HCT116 (cell line): Measurements from ENCODE around the gene LAIR1. TPM values are rescaled to one million over a fixed set of nuclear protein-coding genes. Genes with fewer than 3 reads are reported as not detected.

Experiments used
- ATAC-seq: fragments of 200-7000 bp; cut with Tn5 transposase; 2 replicates; pipeline ENCODE4 v1.9.1; 2020; ENCODE audit warnings: mild to moderate bottlenecking, moderate library complexity
- BruUV-seq: library from RNA; stranded (reverse); fragments of 400-500 nt; replicated peaks from 2 replicates; lab custom pipeline; 2021; lab: Mats Ljungman, UMichigan
- CTCF ChIA-PET: fragments of 300-600 bp; sonication (Branson Sonifier 250); formaldehyde crosslinking; loops from one replicate; lab custom pipeline; 2021; ENCODE audit warnings: antibody characterized with exemption; lab: Charles Lee
- POLR2A ChIA-PET: fragments of 300-600, 350-600 bp; sonication (Branson Sonifier 250); formaldehyde crosslinking; loops from one replicate; lab custom pipeline; 2021; ENCODE audit warnings: antibody characterized with exemption; lab: Charles Lee
- RAD21 ChIA-PET, 2 experiments: fragments of 300-600 bp; sonication (Branson Sonifier 250); formaldehyde crosslinking; loops; one replicate each; lab custom pipeline; 2023; ENCODE audit warnings: low total read pairs in 2 of 2; ENCODE audit not compliant: uncharacterized antibody in 2 of 2, unreplicated experiment in 2 of 2, low non-redundant PET in 1 of 2; lab: Charles Lee
- DNase-seq: peaks from one replicate; pipeline ENCODE4 v3.0.0-alpha.2; 2010; ENCODE audit warnings: low read depth, low spot score
- H2AFZ ChIP-seq: fragments of 200-600 bp; shearing (Covaris generic), sonication (generic); 2 replicates; pipeline ENCODE4 v1.6.1; 2017; ENCODE audit warnings: low read depth, mixed run types, mixed read lengths, antibody characterized with exemption, low read length; ENCODE audit not compliant: poor library complexity, severe bottlenecking
- H3K27ac ChIP-seq: 2 replicates; pipeline ENCODE4 v1.5.1; 2012; ENCODE audit warnings: low read depth, low read length
- H3K27me3 ChIP-seq: fragments of 200-600 bp; sonication (generic); 2 replicates; pipeline ENCODE4 v1.6.1; 2016; ENCODE audit warnings: mixed run types, low read length, mixed read lengths; ENCODE audit not compliant: insufficient read depth
- H3K36me3 ChIP-seq, 2 experiments: fragments of 200-500 bp in 1 of 2; fragments of 200-600 bp in 1 of 2; sonication (Bioruptor generic) in 1 of 2; sonication (generic) in 1 of 2; 2 replicates each; pipeline versions ENCODE4 v1.5.1 to v1.6.1; 2014 to 2016; ENCODE audit warnings: low read length in 2 of 2, inconsistent platforms in 1 of 2, mixed read lengths in 1 of 2, mixed run types in 1 of 2; ENCODE audit not compliant: insufficient read depth in 2 of 2, control insufficient read depth in 1 of 2
- H3K4me1 ChIP-seq, 2 experiments: fragments of 200-600 bp in 1 of 2; sonication (generic) in 1 of 2; 2 replicates each; pipeline versions ENCODE4 v1.5.1 to v1.6.1; 2012 to 2017; ENCODE audit warnings: low read length in 2 of 2, inconsistent platforms in 1 of 2, mild to moderate bottlenecking in 1 of 2, mixed read lengths in 1 of 2, mixed run types in 1 of 2, moderate library complexity in 1 of 2; ENCODE audit not compliant: insufficient read depth in 2 of 2, control insufficient read depth in 1 of 2
- H3K4me2 ChIP-seq: fragments of 200-600 bp; sonication (generic); 2 replicates; pipeline ENCODE4 v1.6.1; 2017; ENCODE audit warnings: mixed run types, low read length, mixed read lengths
- H3K4me3 ChIP-seq, 2 experiments: fragments of 200-600 bp in 1 of 2; sonication (generic) in 1 of 2; replicated peaks in 1 of 2; 2 replicates each; pipeline ENCODE4 v1.5.1; 2011 to 2016; ENCODE audit warnings: low read length in 2 of 2, control low read depth in 1 of 2, low read depth in 1 of 2, mild to moderate bottlenecking in 1 of 2, mixed read lengths in 1 of 2, mixed run types in 1 of 2
- H3K79me2 ChIP-seq: fragments of 200-600 bp; sonication (generic); 2 replicates; pipeline ENCODE4 v1.6.1; 2017; ENCODE audit warnings: mild to moderate bottlenecking, mixed run types, low read length, moderate library complexity, mixed read lengths; ENCODE audit not compliant: insufficient read depth
- H3K9ac ChIP-seq: fragments of 200-600 bp; sonication (generic); 2 replicates; pipeline ENCODE4 v1.6.1; 2016; ENCODE audit warnings: low read length, mixed read lengths
- H3K9me2 ChIP-seq: fragments of 200-600 bp; sonication (generic), shearing (Covaris generic); 2 replicates; pipeline ENCODE4 v1.6.1; 2017; ENCODE audit warnings: mixed run types, mild to moderate bottlenecking, moderate library complexity; ENCODE audit not compliant: insufficient read depth
- H3K9me3 ChIP-seq, 2 experiments: fragments of 200-500 bp in 1 of 2; fragments of 200-600 bp in 1 of 2; sonication (Bioruptor generic) in 1 of 2; sonication (generic) in 1 of 2; 2 replicates each; pipeline ENCODE4 v1.6.1; 2014 to 2017; ENCODE audit warnings: low read length in 2 of 2, mixed read lengths in 2 of 2, inconsistent platforms in 1 of 2, low read depth in 1 of 2, mild to moderate bottlenecking in 1 of 2, mixed run types in 1 of 2, moderate library complexity in 1 of 2; ENCODE audit not compliant: control insufficient read depth in 1 of 2, insufficient read depth in 1 of 2
- H4K20me1 ChIP-seq: fragments of 200-600 bp; sonication (generic), shearing (Covaris generic); 2 replicates; pipeline ENCODE4 v1.6.1; 2017; ENCODE audit warnings: mixed run types, mild to moderate bottlenecking, moderate library complexity; ENCODE audit not compliant: insufficient read depth
- CBX3 ChIP-seq: IDR thresholded peaks from 2 replicates; pipeline ENCODE4 v1.6.1; 2012; ENCODE audit warnings: low read depth
- CTCF ChIP-seq, 3 experiments: fragments of 200-600 bp in 1 of 3; sonication (generic) in 1 of 3; IDR thresholded peaks in 2 of 3; conservative IDR thresholded peaks in 1 of 3; 2 replicates each; pipeline ENCODE4 v1.5.1; 2012 to 2017; ENCODE audit warnings: low read depth in 2 of 3, low read length in 2 of 3, antibody characterized with exemption in 1 of 3, borderline replicate concordance in 1 of 3, control low read depth in 1 of 3, mild to moderate bottlenecking in 1 of 3, mixed read lengths in 1 of 3, mixed run types in 1 of 3, moderate library complexity in 1 of 3; ENCODE audit not compliant: insufficient read depth in 1 of 3
- EGR1 ChIP-seq: IDR thresholded peaks from 2 replicates; pipeline ENCODE4 v1.6.1; 2012; ENCODE audit warnings: low read depth
- MAX ChIP-seq: IDR thresholded peaks from 2 replicates; pipeline ENCODE4 v1.6.1; 2012
- POLR2AphosphoS5 ChIP-seq: IDR thresholded peaks from 2 replicates; pipeline ENCODE4 v1.6.1; 2011; ENCODE audit warnings: mild to moderate bottlenecking, low read depth, low read length, moderate library complexity
- REST ChIP-seq: IDR thresholded peaks from 2 replicates; pipeline ENCODE4 v1.6.1; 2012; ENCODE audit warnings: low read depth
- TCF7L2 ChIP-seq: IDR thresholded peaks from 2 replicates; pipeline ENCODE4 v1.7.0; 2011; ENCODE audit warnings: borderline replicate concordance, inconsistent platforms; ENCODE audit not compliant: insufficient read depth, insufficient read length; ENCODE audit errors: extremely low read depth
- YY1 ChIP-seq: IDR thresholded peaks from 2 replicates; pipeline ENCODE4 v1.6.1; 2011; ENCODE audit warnings: low read length, low read depth, moderate library complexity, mild to moderate bottlenecking; ENCODE audit not compliant: insufficient replicate concordance; ENCODE audit errors: extremely low read depth
- ZBTB33 ChIP-seq: IDR thresholded peaks from 2 replicates; pipeline ENCODE4 v1.6.1; 2011; ENCODE audit warnings: mild to moderate bottlenecking, low read length, moderate library complexity; ENCODE audit not compliant: insufficient replicate concordance; ENCODE audit errors: extremely low read depth
- ZFX ChIP-seq: fragments of 450-650 bp; IDR thresholded peaks from 2 replicates; pipeline ENCODE4 v1.6.1; 2017
- ZNF274 ChIP-seq: fragments of 200-500 bp; sonication (Bioruptor generic); IDR thresholded peaks from 2 replicates; pipeline ENCODE4 v1.6.1; 2014; ENCODE audit warnings: mild to moderate bottlenecking, low read depth, low read length, inconsistent platforms
- intact Hi-C: fragments of 100-400 bp; cut with micrococcal nuclease; formaldehyde crosslinking; loops from 2 replicates; pipeline ENCODE4 v1.10.0; 2022
- total RNA-seq: library from RNA; stranded (reverse); gene quantifications from one replicate; pipeline ENCODE4 v1.2.1, GENCODE V29; 2021; ENCODE audit not compliant: unreplicated experiment

Gene LAIR1
- total RNA-seq, 1 experiment from 2014 or later = 0.89 TPM

- no peak overlapping the region for H3K4me2 ChIP-seq
- H3K36me3 ChIP-seq = no peaks in the 10 kb centered on the region
- DNase-seq = no peak
- no peaks in the 10 kb centered on the region for H4K20me1 ChIP-seq
- ChIA-PET POLR2A (no interaction called here), RAD21 (no interaction called here), CTCF (no interaction called here)
- H3K27ac ChIP-seq = no peak overlapping the region
- intact Hi-C loops = no loop called here
- no peak overlapping the region for H3K9ac ChIP-seq
- TF ChIP-seq EGR1 = no peak
- TF ChIP-seq ZBTB33 = no peak
- no peak for TF ChIP-seq ZNF274
- no peak for TF ChIP-seq CBX3
- TF ChIP-seq CTCF (IDR thresholded peaks at IDR 0.05 in 2 of 3, conservative IDR thresholded peaks at IDR 0.05 in 1 of 3; ENCODE audit: borderline replicate concordance in 1 of 3, insufficient read depth in 1 of 3, low read depth in 2 of 3, low read length in 2 of 3) = no peak
- no peak for TF ChIP-seq TCF7L2
- TF ChIP-seq REST = no peak
- TF ChIP-seq ZFX = no peak
- no peak for TF ChIP-seq YY1
- no peak for TF ChIP-seq POLR2AphosphoS5
- TF ChIP-seq MAX = no peak
- no peaks in the 10 kb centered on the region for H3K79me2 ChIP-seq
- H3K9me2 ChIP-seq = no peaks in the 10 kb centered on the region
- ATAC-seq = no peak
- no peak overlapping the region for H3K4me3 ChIP-seq
- H2AFZ ChIP-seq = no peak overlapping the region
- no TSS peak for BruUV-seq
- no peaks in the 10 kb centered on the region for H3K4me1 ChIP-seq
- H3K9me3 ChIP-seq = no peaks in the 10 kb centered on the region
- peaks cover 3% of the 10 kb centered on the region; the same call in 1 of the 2 replicates for H3K27me3 ChIP-seq
Measured at GRCh38 chr19:54369082-54369687, 4.5 kb upstream of the LAIR1 start.
